ENCODE measurements around the gene CERS6.

The CERS6 gene

DNA sequence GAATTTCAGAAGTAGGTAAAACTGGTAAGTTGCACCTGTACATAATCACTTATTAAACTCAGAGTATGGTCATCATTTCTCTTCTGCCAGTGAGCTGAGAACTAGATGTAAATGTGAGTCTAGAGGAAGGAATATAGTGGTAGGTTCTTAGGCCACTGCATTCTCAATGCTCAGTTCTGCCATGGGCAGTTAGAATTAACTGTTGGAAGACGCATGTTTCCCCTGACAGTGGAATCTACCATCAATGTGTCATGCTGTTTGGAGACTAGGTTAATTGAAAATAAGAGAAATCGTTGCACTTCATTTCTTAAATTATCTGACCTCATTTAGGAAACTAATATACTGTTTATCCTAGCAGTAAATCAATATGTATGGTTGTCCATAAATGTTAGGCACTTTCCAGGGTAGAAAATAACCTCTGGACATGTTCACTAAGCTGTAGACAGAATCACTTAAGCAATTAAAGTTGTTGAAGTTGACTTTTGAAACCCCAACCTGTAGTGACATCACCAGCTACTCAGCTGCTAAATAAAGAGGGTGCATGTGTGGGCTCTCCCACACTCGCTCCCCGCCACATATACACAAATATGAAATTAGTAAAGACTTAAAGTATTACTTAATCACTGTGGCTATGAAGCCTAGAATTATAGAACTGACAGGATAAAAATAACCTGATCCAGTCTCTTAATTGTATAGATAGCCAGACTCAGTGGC is 254.8 kb downstream of the CERS6 start:
- no peak for DNase-seq

GRCh38 chr2:168712053-168712452 is 256.0 kb downstream of the CERS6 start:
- DNase-seq, result no peak

- DNase-seq, result no peak
These were observed 257.3 kb downstream of the CERS6 start for GRCh38 chr2:168713325-168713724.

- no peak for DNase-seq
These were observed 259.8 kb downstream of the CERS6 start for GRCh38 chr2:168715849-168716248.

- no peak for DNase-seq
These were observed 260.8 kb downstream of the CERS6 start for GRCh38 chr2:168716839-168717238.

DNA sequence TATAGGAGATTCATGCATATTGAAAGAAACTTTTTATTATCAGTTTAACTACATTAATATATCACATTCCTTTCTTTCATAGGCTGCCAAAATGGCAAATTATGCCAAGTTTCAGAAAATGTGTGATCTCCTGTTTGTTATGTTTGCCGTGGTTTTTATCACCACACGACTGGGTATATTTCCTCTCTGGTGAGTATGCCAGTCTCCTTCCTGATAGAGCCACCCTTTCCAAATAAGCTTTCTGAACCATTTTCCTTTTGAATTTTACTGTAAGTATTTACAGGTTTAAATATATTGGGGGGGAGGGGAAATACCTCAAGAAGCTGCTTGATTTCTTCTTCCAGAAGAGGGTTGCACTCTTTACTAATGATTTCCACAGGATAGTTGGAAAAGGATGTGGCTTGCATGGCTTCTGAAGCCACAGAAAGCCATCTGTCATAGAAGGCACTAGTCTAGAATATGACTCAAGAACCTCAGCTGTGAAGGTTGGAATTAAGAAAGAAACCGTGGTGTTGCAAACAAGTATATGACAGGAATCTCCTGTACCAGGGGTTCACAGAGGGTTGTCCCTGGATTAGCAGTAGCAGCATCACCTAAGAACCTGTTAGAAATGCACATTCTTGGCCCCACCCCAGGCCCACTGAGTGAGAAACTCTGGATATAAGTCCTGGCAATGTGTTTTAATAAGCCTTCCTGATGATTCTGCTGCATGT is 261.9 kb downstream of the CERS6 start:
- no peak for DNase-seq

- DNase-seq, result no peak
These were observed 262.6 kb downstream of the CERS6 start for GRCh38 chr2:168718622-168719021.

DNA sequence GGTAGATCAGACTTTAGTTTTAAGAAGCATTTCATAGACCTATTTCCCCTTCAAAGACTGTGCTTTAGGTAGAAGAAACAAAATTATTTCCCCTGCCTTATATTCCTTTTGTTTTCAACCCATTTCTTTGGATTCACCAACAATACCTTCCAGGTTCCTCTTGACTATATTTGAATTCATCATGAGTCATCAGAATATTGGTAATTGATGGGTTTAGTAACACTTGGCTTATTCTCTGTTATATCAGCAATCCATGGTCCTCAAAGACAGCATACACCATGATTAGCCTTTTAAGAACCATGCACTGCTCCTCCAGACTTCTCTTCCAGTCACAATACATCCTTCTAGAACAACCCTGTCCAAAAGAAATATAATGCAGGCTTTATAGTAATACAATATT is 263.4 kb downstream of the CERS6 start:
- DNase-seq, result no peak

DNA sequence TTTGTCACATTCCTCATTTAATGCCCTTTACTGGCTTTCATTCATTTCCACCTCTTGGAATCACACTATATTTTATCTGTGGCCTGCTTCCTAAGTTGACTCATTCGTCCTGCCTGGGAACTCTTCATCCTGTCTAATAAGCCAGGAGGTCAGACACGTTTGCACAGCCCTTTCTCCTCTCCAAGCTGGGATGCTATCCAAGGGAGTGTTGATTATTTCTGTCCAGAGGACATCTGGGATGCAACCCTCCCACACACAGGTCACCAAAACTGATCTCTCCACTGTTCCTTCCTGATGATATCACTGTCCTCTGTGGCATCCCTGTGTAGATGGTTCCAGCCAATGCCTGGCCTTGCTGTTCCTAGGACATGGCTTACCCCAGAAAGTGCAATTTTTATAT is 266.5 kb downstream of the CERS6 start:
- DNase-seq, result no peak

GRCh38 chr2:168723275-168723899 is 267.3 kb downstream of the CERS6 start:
- no peak for DNase-seq

DNA sequence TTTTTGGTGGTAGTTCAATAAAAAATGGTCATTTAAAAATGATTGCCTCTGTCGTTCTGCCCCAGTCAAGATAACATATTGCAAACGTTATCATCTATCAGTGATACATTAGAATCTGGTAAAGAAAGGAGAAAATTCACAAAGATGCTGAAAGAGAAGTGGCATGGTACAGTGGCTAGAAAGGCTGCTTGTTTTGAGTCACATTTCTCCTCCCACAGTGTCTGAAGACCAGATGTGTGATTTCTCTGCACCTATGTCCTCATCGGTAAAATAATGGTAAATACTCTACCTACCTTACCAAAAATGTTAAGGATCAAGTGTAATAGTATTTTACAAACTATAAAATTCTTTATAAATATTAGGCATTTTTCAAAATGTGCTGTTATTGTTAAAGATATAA is 270.3 kb downstream of the CERS6 start:
- no peak for DNase-seq

- no peak for DNase-seq
These were observed 271.9 kb downstream of the CERS6 start for GRCh38 chr2:168727904-168728470.

- DNase-seq, result no peak
These were observed 273.4 kb downstream of the CERS6 start for GRCh38 chr2:168729455-168729854.

DNA sequence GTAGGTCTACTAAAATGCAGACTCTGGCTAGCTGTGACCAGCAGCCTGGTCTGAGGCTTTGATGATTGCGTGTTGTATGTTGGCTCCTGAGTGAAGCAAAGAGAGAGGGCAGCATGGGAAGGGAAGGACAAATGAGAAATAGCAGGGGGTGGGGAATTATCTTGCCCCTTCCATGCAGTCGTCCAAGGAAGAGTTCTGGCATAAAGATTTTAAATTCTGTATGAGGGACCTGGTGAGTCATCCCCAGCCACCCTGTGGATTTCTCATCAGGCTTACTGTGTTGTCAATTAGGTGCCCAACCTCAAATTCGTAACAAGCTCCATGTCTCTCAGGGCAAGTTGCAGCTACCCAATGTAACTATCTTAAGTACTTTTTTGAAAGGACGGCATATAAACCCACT is 274.3 kb downstream of the CERS6 start:
- no peak for DNase-seq

GRCh38 chr2:168731002-168731401 is 274.9 kb downstream of the CERS6 start:
- DNase-seq, result no peak

DNA sequence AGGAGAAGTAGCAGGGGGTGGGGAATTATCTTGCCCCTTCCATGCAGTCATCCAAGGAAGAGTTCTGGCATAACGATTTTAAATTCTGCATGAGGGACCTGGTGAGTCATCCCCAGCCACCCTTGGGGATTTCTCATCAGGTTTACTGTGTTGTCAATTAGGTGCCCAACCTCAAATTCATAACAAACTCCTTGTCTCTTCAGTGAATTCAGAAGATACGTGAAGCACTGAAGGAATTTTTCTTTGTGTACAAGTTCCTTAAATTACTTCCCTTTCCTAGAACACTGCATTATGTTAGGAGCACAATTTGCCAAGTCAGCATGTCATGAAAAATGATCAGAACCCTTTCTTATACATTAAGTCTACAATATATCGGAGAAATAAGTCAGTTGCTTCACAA is 275.5 kb downstream of the CERS6 start:
- DNase-seq, result no peak

- no peak for DNase-seq
These were observed 276.0 kb downstream of the CERS6 start for GRCh38 chr2:168732100-168732499.

- no peak for DNase-seq
These were observed 276.4 kb downstream of the CERS6 start for GRCh38 chr2:168732506-168732905.

- DNase-seq, result no peak
These were observed 278.2 kb downstream of the CERS6 start for GRCh38 chr2:168734199-168734760.

DNA sequence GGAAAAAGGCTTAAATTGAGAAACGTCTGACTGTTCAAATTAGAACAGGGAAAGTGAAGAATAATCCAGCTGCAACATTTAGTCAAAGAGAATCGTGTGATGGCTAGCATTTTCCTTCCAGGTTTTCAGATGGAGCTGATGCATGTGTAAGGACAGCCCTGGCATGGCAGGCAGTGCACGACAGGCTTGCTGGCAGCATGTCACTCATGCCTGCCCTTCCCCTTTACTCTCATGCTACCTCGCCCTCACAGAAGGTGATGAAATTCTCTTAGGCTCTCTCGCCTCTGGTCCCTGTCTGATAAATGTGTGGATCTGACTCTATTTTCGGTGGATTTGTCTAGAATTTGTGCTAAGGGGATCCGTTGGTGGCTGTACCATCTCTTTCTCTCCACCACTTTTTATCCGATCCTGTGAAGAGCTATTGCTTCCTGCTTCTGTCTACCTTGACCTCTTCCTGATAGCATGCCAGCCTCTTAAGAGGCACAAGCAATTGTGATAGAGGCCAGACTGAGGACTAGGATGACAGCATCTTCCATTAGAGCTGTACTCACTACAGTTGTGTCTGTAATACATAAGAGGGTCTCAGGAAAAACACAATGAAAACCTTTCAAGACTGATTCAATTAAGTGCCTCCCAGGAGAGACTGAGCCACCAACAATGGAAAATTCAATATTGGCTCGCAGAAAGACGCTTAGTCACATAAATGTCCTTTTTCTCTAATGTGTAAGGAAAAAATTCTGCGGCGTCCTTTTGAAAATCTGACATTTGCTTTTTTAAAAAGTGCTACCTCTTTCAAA is 280.8 kb downstream of the CERS6 start:
- DNase-seq, result no peak

GRCh38 chr2:168738062-168738461 is 282.0 kb downstream of the CERS6 start:
- no peak for DNase-seq

DNA sequence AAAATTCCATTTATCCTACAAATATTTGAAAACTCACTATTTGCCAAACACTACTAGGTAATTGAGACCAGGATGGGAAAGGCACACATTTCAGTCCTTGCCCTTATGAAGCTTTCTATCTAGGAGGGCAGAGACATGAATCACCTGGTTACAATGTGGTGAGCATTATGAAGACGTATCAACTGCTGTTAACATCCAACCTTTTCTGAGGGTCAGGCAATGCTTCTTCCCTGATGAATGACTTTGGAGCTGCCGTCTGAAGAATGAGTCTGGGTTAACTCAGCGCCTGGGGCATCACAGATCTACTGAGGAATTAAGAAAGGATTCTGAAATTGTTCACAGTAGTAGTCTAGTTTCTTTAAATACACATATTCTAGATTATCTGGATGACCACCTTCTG is 284.3 kb downstream of the CERS6 start:
- no peak for DNase-seq

- no peak for DNase-seq
These were observed 284.7 kb downstream of the CERS6 start for GRCh38 chr2:168740788-168741187.

All from activated CD8-positive, alpha-beta memory T cell treated with anti-CD3 and anti-CD28 coated beads, Interleukin-2, amount 50 U/mL, for 4 hours (primary cell).